HG03139 (cell line): ENCODE results near the gene PASK.

ENCODE experiments used
- ATAC-seq: cut with Tn5 transposase; IDR thresholded peaks from one replicate; pipeline ENCODE4 v1.9.1; 2021; ENCODE audit not compliant: unreplicated experiment

Gene PASK

GRCh38 chr2:241149925-241150659, 820 bp upstream of the PASK start, which contains the start of gene PPP1R7:
Gene PPP1R7, plus strand, starts transcription at chr2:241150467. Its CDS starts 29 bp downstream, at chr2:241150496.
- peak; percentile 64 for ATAC-seq

GRCh38 chr2:241149675-241149924, 328 bp upstream of the PASK start:
- peak; percentile 3 for ATAC-seq

GRCh38 chr2:241148239-241148638, 1.0 kb downstream of the PASK start:
- no peak for ATAC-seq

- ATAC-seq = no peak
Measured at GRCh38 chr2:241147336-241147735, 1.9 kb downstream of the PASK start.

GRCh38 chr2:241146286-241146685, 3.0 kb downstream of the PASK start:
- ATAC-seq = no peak

- ATAC-seq = no peak
Measured at GRCh38 chr2:241142593-241142992, 6.7 kb downstream of the PASK start.

- ATAC-seq = no peak
Measured at GRCh38 chr2:241142063-241142462, 7.2 kb downstream of the PASK start.

GRCh38 chr2:241141214-241141770, 8.0 kb downstream of the PASK start:
- no peak for ATAC-seq

GRCh38 chr2:241140445-241140840, 8.8 kb downstream of the PASK start:
- no peak for ATAC-seq

GRCh38 chr2:241139531-241140444, 9.5 kb downstream of the PASK start:
- ATAC-seq = no peak

GRCh38 chr2:241138471-241138870, 10.8 kb downstream of the PASK start:
- no peak for ATAC-seq

- no peak for ATAC-seq
Measured at GRCh38 chr2:241137276-241138190, 11.7 kb downstream of the PASK start.

GRCh38 chr2:241136661-241137260, 12.5 kb downstream of the PASK start:
- no peak for ATAC-seq

- no peak for ATAC-seq
Measured at GRCh38 chr2:241136191-241136590, 13.1 kb downstream of the PASK start.

GRCh38 chr2:241135737-241136136, 13.5 kb downstream of the PASK start:
- no peak for ATAC-seq

- no peak for ATAC-seq
Measured at GRCh38 chr2:241134711-241135110, 14.6 kb downstream of the PASK start.

GRCh38 chr2:241133436-241133820, 15.8 kb downstream of the PASK start:
- ATAC-seq = no peak

GRCh38 chr2:241132538-241133435, 16.5 kb downstream of the PASK start:
- no peak for ATAC-seq

- no peak for ATAC-seq
Measured at GRCh38 chr2:241131531-241131930, 17.7 kb downstream of the PASK start.

GRCh38 chr2:241130316-241130715, 19.0 kb downstream of the PASK start:
- no peak for ATAC-seq
